ENCODE data around the gene DACT2.

DACT2 gene, protein sequence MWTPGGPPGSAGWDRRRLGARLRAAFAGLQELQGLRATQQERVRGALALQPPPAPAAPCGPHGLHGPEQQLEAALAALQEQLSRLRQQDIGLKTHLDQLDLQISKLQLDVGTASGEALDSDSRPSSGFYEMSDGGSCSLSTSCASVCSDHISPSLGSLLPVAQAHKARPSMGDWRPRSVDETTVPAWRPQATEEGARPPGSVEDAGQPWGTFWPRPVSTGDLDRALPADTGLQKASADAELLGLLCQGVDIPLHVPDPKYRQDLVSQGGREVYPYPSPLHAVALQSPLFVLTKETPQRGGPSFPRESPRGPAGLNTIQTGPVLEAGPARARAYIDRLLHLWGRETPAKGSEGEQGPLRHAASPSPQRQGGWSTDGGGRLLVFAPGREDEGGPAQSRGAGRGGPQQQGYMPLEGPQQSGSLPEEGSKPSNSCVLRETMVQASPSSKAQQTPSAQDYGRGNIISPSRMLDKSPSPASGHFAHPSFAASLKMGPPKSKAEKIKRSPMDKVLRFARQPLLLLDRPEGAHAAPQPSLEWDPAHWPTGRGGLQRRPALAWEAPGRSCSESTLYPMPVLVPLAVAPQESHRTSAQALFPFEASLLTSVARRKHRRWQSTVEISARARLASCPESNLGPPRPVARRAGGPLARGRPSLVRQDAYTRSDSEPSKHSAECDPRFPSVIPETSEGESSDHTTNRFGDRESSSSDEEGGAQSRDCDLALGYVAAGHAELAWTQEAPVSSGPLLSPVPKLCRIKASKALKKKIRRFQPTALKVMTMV

GRCh38 chr6:168319279-168320111 lies at the start of gene DACT2:
TSS of gene DACT2 (minus strand) at chr6:168319777. CDS start at chr6:168319633, 144 bp downstream.
- TF ChIP-seq, protein P1, sequence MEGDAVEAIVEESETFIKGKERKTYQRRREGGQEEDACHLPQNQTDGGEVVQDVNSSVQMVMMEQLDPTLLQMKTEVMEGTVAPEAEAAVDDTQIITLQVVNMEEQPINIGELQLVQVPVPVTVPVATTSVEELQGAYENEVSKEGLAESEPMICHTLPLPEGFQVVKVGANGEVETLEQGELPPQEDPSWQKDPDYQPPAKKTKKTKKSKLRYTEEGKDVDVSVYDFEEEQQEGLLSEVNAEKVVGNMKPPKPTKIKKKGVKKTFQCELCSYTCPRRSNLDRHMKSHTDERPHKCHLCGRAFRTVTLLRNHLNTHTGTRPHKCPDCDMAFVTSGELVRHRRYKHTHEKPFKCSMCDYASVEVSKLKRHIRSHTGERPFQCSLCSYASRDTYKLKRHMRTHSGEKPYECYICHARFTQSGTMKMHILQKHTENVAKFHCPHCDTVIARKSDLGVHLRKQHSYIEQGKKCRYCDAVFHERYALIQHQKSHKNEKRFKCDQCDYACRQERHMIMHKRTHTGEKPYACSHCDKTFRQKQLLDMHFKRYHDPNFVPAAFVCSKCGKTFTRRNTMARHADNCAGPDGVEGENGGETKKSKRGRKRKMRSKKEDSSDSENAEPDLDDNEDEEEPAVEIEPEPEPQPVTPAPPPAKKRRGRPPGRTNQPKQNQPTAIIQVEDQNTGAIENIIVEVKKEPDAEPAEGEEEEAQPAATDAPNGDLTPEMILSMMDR (IDR thresholded peaks at IDR 0.05; ENCODE audit: low read depth, low read length): no peak
- in situ Hi-C loops (cut with HindIII; ENCODE audit: low sequenced_read_pairs): no loop called here
- DNase-seq (ENCODE audit: low read depth, low spot score): no peak
- H3K4me3 ChIP-seq (ENCODE audit: low read depth, low read length): no peak within 1 kb of the TSS

GRCh38 chr6:168368936-168369335 lies 49.4 kb upstream of the DACT2 start:
- TF ChIP-seq, protein P1 (IDR thresholded peaks at IDR 0.05; ENCODE audit: low read depth, low read length): no peak
- H3K4me3 ChIP-seq (ENCODE audit: low read depth, low read length): no peak overlapping the region
- in situ Hi-C loops (cut with HindIII; ENCODE audit: low sequenced_read_pairs): no loop called here
- no peak for DNase-seq (ENCODE audit: low read depth, low spot score)

GRCh38 chr6:168368066-168368820 lies 48.7 kb upstream of the DACT2 start:
- H3K4me3 ChIP-seq (ENCODE audit: low read depth, low read length): no peak overlapping the region
- TF ChIP-seq, protein P1 (IDR thresholded peaks at IDR 0.05; ENCODE audit: low read depth, low read length): no peak
- DNase-seq (ENCODE audit: low read depth, low spot score): no peak
- in situ Hi-C loops (cut with HindIII; ENCODE audit: low sequenced_read_pairs): no loop called here

GRCh38 chr6:168367285-168367751 lies 47.7 kb upstream of the DACT2 start:
- H3K4me3 ChIP-seq (ENCODE audit: low read depth, low read length): no peak overlapping the region
- DNase-seq (ENCODE audit: low read depth, low spot score): no peak
- in situ Hi-C loops (cut with HindIII; ENCODE audit: low sequenced_read_pairs): no loop called here

DNA sequence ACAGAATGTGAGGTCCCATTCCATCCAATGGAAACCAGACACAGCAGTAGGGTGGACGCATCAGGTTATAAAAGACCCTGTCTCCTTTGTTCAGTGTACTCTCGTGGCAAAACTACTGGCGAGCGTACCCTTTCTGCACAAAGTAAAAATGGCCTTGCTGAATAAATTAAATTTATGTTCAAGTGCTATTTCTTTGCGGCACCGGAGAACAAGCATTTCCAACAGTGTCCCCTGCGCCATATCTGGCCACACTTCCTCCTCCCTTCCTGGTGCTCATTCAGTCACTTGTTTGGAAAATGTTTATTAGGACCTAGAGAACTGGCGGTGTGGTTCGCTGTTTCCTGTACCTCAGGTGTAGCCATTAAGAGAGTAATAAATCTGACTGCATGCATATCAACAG lies 46.9 kb upstream of the DACT2 start:
- TF ChIP-seq, protein P1 (IDR thresholded peaks at IDR 0.05; ENCODE audit: low read depth, low read length): no peak
- H3K4me3 ChIP-seq (ENCODE audit: low read depth, low read length): no peak overlapping the region
- DNase-seq (ENCODE audit: low read depth, low spot score): no peak
- in situ Hi-C loops (cut with HindIII; ENCODE audit: low sequenced_read_pairs): no loop called here

More at GRCh38 chr6:168367285-168367751, 47.7 kb upstream of the DACT2 start:
- TF ChIP-seq, protein P1 (IDR thresholded peaks at IDR 0.05; ENCODE audit: low read depth, low read length): no peak
